AG04450 (cell line): Measurements from ENCODE around the gene RNF39. TPM values are rescaled to one million over a fixed set of nuclear protein-coding genes. Genes with fewer than 3 reads are reported as not detected.
A peak's percentile ranks its signal among the peaks of the same experiment; 100 is the strongest.

Experiments used
- CTCF ChIA-PET: fragments of 300-600, 350-600 bp; formaldehyde crosslinking; extraction: SDS; loops from one replicate; lab custom pipeline; 2022; ENCODE audit warnings: antibody characterized with exemption, inconsistent platforms; lab: Charles Lee
- POLR2A ChIA-PET: fragments of 350-600 bp; formaldehyde crosslinking; extraction: SDS; loops from one replicate; lab custom pipeline; 2021; ENCODE audit warnings: antibody characterized with exemption, inconsistent platforms; lab: Yijun Ruan, JAX
- DNase-seq: peaks from one replicate; pipeline ENCODE4 v3.0.0-alpha.2; 2011; ENCODE audit warnings: low read depth, low spot score
- H3K27ac ChIP-seq: one replicate; pipeline ENCODE4 v1.5.1; 2012; ENCODE audit warnings: low read depth, low read length, control low read depth
- H3K27me3 ChIP-seq: one replicate; pipeline ENCODE4 v1.6.0; 2012; ENCODE audit warnings: low read length; ENCODE audit not compliant: control insufficient read depth, insufficient read depth
- H3K4me3 ChIP-seq: 2 replicates; pipeline ENCODE4 v1.5.1; 2011; ENCODE audit warnings: mild to moderate bottlenecking, low read depth, low read length, control low read depth
- H3K9me3 ChIP-seq: 2 replicates; pipeline ENCODE4 v1.5.1; 2012; ENCODE audit warnings: low read length; ENCODE audit not compliant: control insufficient read depth, insufficient read depth
- CTCF ChIP-seq: IDR thresholded peaks from 2 replicates; pipeline ENCODE4 v1.5.1; 2011; ENCODE audit warnings: low read depth, low read length, control low read depth, inconsistent platforms
- polyA plus RNA-seq: library from polyadenylated mRNA; depleted of rRNA; stranded (reverse); fragments of >200 nt; gene quantifications from 2 replicates; pipeline ENCODE4 v1.2.3, GENCODE V29; 2011

RNF39 gene
- polyA plus RNA-seq, 1 experiment = not detected

DNA sequence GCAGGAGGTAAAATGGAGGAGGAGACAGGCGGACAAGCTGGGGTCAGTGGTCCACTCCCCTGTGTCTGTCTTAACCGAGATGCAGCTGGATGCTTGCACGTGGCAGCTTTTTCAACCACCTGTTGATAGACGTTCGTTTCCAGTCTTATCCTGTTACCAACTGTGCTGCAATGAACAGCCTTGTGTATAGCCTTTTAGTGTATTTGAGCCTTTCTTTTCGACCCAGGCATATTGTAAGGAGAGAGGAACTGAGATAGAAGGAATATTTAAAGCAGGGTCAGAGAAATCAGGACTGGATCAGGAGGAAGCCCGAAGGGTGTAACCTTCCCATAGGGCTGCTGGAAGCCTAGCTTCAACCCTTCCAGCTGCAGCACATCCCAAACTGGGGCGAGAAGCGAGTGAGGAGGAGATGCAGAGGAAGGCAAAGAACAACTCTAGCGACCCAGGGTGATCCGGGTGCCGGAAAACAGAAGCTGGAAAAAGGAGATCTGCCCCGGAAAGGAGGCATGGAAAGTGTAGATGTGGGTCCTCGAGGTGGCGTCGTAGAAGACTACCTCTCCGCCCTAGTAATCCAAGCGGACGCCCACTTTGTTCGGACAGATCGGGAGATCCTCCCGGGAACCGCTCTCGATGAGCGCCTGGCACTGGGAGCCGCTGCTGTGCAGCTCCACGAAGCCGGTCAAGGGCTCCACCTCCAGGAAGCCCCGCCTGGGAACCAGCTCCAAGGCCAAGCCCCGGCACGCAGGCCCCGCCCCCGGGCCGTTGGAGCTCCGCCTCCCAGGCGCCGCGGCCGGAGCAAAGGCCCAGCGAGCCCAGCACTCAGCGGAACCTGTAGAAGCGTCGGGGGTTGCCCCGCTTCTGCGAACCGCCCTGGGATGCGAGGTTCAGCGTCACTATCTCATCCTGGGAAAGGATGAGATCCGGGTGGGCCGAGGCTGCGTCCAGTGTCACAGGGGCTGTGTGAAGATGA is 26.2 kb upstream of the RNF39 start:
- ChIA-PET CTCF (interaction anchor here (0.6 to 6.8 kb wide), 13 partner anchors 10 to 139 kb away, joined by 3 to 236 read pairs (median 4); no protein-coding TSS in a partner anchor), POLR2A (interaction anchor here (1.0 kb wide), 1 partner anchor 41 kb away, joined by 3 read pairs; the partner anchor contains the start of gene POLR1H)
- peak; percentile 43 for DNase-seq
- H3K27ac ChIP-seq = peak overlapping the region; percentile 39
- H3K4me3 ChIP-seq = peak overlapping the region; percentile 59
- no peak; the same call in 1 of the 2 replicates for TF ChIP-seq CTCF
- peaks cover 63% of the 10 kb centered on the region for H3K27me3 ChIP-seq
- H3K9me3 ChIP-seq = no peaks in the 10 kb centered on the region

DNA sequence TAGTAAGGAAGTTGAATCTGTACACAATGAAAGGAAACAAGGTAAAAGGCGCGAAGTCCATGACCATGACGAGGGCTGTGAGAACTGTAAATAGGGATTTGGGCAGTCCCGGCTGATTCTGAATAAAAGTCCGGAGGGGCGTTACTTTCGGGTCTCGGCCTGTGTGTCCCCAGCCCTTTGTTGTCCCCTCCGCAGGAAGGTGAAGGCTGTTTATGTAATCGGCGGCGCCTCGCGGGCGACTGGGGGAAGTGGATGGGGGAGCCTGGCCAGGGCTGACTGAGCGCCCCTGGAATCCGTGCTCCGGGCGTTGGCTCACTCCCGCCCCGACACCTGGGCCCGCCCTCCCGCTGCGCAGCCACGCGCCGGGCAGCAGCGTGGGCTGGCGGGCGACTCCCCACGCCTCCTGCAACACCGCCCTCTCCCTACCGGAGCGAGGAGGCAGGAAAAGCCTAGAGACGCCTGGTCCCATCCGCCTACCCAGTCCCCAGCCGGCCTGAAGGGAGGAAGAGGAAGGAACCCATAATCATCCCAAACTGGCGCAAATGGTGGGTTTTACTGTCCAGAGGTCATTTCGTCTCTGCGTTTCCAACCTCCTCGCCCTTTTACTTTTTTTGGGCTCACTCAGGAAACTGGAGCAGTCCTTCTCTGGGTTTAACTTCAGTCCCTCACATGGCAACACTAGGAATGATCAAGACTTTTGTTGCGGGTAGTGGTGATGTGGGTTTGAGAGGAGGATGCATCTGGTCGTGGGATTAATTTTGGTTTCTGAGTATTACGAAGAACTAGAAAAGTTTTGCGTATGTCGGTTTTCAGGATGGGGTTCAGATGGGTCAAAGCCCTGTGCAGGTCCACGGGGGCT is 25.2 kb upstream of the RNF39 start:
- ChIA-PET CTCF (interaction anchor here (0.7 to 6.8 kb wide), 5 partner anchors 9 to 41 kb away, joined by 3 to 236 read pairs (median 3); no protein-coding TSS in a partner anchor), POLR2A (no interaction called here)
- TF ChIP-seq CTCF = no peak
- DNase-seq = no peak
- Histone ChIP-seq H3K4me3 (peak overlapping the region; percentile 29), H3K27me3 (peaks cover 62% of the 10 kb centered on the region), H3K9me3 (no peaks in the 10 kb centered on the region), H3K27ac (no peak overlapping the region)

GRCh38 chr6:30100154-30100553 is 24.6 kb upstream of the RNF39 start:
- H3K9me3 ChIP-seq = no peaks in the 10 kb centered on the region
- no peak overlapping the region for H3K4me3 ChIP-seq
- H3K27ac ChIP-seq = no peak overlapping the region
- H3K27me3 ChIP-seq = peaks cover 64% of the 10 kb centered on the region
- no peak for TF ChIP-seq CTCF
- no peak for DNase-seq
- CTCF ChIA-PET = no interaction called here
- POLR2A ChIA-PET = no interaction called here

DNA sequence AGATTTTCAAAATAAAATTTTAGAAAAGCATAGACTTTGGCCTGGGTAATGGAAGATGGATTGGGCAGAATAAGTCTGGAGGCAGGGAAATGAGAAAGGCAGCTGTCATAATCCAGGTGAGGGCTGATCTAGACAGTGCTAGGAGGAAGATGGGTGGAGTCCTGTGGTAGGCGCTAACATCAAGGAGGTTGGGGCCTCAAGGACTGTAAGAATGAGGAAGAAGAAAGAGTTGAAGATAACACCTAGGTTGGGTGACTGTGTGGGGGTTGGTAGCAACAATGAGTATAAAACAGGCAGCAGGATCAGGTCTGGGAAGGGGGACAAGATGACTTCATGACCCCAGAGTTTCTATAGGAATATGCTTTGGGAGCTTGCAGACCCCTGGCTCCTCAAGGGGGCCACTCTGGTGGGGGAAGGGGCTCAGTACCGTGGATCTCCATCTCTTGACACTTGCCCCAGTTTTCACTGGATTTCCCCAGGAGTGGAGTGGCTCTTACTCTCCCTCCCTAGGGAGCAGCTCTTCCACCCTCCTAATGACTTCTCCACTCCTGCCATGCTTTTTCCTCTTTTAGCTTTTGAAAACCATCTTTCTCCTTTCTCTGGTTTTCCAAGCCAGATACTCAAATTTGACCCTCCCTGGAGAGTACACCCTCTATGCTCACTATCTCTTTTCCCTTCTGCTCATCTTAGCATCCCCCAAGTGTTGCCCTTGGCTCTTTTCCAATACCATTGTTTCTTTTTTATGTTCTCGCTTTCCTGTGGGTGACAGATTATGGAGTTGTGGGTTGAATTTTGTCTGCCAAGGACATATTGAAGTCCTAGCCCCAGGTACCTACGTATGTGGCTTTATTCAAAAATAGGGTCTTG is 22.6 kb upstream of the RNF39 start:
- Histone ChIP-seq H3K9me3 (no peaks in the 10 kb centered on the region), H3K4me3 (no peak overlapping the region), H3K27me3 (peaks cover 55% of the 10 kb centered on the region), H3K27ac (no peak overlapping the region)
- POLR2A ChIA-PET = no interaction called here
- TF ChIP-seq CTCF = no peak
- CTCF ChIA-PET = interaction anchor here (2.5 kb wide), 1 partner anchor 33 kb away, joined by 9 read pairs; no protein-coding TSS in a partner anchor
- no peak for DNase-seq
